DND-41 (cell line): ENCODE data around the gene FOLR2.

Source experiments
- CTCF ChIP-seq: IDR thresholded peaks from 2 replicates; pipeline ENCODE4 v1.5.1; 2012; ENCODE audit warnings: borderline replicate concordance, low read length, moderate library complexity, mild to moderate bottlenecking; ENCODE audit not compliant: poor library complexity, severe bottlenecking; ENCODE audit errors: extremely low read depth
- EZH2 ChIP-seq: IDR thresholded peaks from 3 replicates; pipeline ENCODE4 v1.6.1; 2012; ENCODE audit warnings: borderline replicate concordance, low read depth, mild to moderate bottlenecking, moderate library complexity, low read length, inconsistent platforms; ENCODE audit not compliant: severe bottlenecking

GRCh38 chr11:72236774-72237111 lies 20.1 kb downstream of the FOLR2 start:
- TF ChIP-seq CTCF: no peak
- TF ChIP-seq EZH2: no peak
